GM12892 (cell line): ENCODE results near the gene NSD2.

Source experiments
- POLR2A ChIP-seq: IDR thresholded peaks from 2 replicates; pipeline ENCODE4 v1.6.1; 2011; ENCODE audit warnings: low read depth, low read length, control low read depth
- POLR2AphosphoS5 ChIP-seq: IDR thresholded peaks from 2 replicates; pipeline ENCODE4 v1.6.1; 2011; ENCODE audit warnings: low read depth, low read length, control low read depth
- TAF1 ChIP-seq: IDR thresholded peaks from 2 replicates; pipeline ENCODE4 v1.6.1; 2011; ENCODE audit warnings: low read depth, mild to moderate bottlenecking, control low read depth, low read length, borderline replicate concordance

DNA sequence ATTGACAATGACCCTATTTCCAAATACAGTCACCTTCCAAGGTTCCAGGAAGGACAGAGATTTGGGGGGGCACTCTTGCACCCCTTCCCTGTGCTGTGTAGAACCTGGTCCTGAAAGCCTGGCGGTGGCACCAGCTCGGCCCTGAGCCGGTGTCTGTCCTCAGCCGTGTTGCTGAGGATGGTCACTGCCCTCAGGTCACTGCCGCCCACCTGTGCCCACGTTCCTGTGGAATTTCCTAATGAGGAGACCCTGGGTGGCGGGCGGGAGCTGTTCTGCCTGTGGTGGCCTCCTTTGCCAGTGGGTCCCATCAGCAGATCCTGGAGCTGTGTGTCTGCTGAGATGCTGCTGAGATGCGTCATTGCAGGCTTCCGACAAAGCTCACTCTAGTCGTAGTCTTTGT is 104.7 kb downstream of the NSD2 start:
- TF ChIP-seq POLR2A: no peak
- TF ChIP-seq POLR2AphosphoS5: no peak
- no peak for TF ChIP-seq TAF1
